Stimulated activated CD8-positive, alpha-beta memory T cell treated with anti-CD3 and anti-CD28 coated beads, Interleukin-12 subunit alpha, Interleukin-12 subunit beta, amount 100 ng/mL, for 24 hours (primary cell): ENCODE results near the gene GLI3.

Source experiments
- DNase-seq: peaks from one replicate; pipeline ENCODE4 v3.0.0-alpha.2; 2020; ENCODE audit errors: extremely low read depth

GLI3 gene

GRCh38 chr7:41998041-41998440 is 239.0 kb downstream of the GLI3 start:
- no peak for DNase-seq

GRCh38 chr7:41997151-41997550 is 239.9 kb downstream of the GLI3 start:
- DNase-seq: no peak

- no peak for DNase-seq
Measured at GRCh38 chr7:41996381-41997035, 240.5 kb downstream of the GLI3 start.

GRCh38 chr7:41995632-41996271 is 241.3 kb downstream of the GLI3 start:
- DNase-seq: no peak

- no peak for DNase-seq
Measured at GRCh38 chr7:41994746-41995110, 242.3 kb downstream of the GLI3 start.

- no peak for DNase-seq
Measured at GRCh38 chr7:41994036-41994745, 242.8 kb downstream of the GLI3 start.

- DNase-seq: no peak
Measured at GRCh38 chr7:41992881-41993867, 243.8 kb downstream of the GLI3 start.

- DNase-seq: no peak
Measured at GRCh38 chr7:41984888-41985287, 252.1 kb downstream of the GLI3 start.

GRCh38 chr7:41981046-41982040 is 255.7 kb downstream of the GLI3 start:
- DNase-seq: no peak

GRCh38 chr7:41979834-41980307 is 257.1 kb downstream of the GLI3 start:
- DNase-seq: no peak

- no peak for DNase-seq
Measured at GRCh38 chr7:41978858-41979257, 258.2 kb downstream of the GLI3 start.

- no peak for DNase-seq
Measured at GRCh38 chr7:41977661-41978060, 259.3 kb downstream of the GLI3 start.

GRCh38 chr7:41977151-41977651 is 259.8 kb downstream of the GLI3 start:
- no peak for DNase-seq

- DNase-seq: no peak
Measured at GRCh38 chr7:41976411-41976810, 260.6 kb downstream of the GLI3 start.

- DNase-seq: no peak
Measured at GRCh38 chr7:41975849-41976248, 261.2 kb downstream of the GLI3 start.

GRCh38 chr7:41974870-41975557 is 262.0 kb downstream of the GLI3 start:
- DNase-seq: no peak

GRCh38 chr7:41973202-41973730 is 263.7 kb downstream of the GLI3 start:
- no peak for DNase-seq

GRCh38 chr7:41972776-41973175 is 264.2 kb downstream of the GLI3 start:
- DNase-seq: no peak

GRCh38 chr7:41972270-41972669 is 264.7 kb downstream of the GLI3 start:
- DNase-seq: no peak
